Measurements from ENCODE around the gene BCAN. TPM values are rescaled to one million over a fixed set of nuclear protein-coding genes. Genes with fewer than 3 reads are reported as not detected.

Gene BCAN
- total RNA-seq, 2 experiments from 2014 or later = not detected

DNA sequence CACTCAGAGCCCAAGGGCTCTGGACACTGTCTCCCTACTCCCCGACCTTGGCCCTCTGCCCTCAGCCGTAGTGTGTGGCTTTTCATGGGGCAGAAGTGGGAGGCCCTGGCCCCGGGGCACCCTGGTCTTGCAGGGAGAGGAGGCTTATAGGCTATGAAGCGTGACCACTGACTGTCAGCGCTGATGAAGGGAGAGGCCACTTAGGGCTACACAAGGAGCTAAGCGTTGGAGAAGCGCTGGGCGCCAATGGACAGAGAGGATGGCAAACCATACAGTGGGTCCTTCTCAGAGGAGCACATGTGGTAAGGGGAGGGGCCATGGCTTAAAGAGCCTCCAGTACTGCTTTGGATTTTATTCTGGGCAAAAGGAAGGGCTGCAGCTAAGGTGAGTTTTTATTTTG, 55.6 kb downstream of the BCAN start:
- CTCF ChIA-PET = no interaction called here
- Histone ChIP-seq H3K27me3 (ENCODE audit: control insufficient read depth in 1 of 2, insufficient read depth in 2 of 2, low read length in 2 of 2) (peaks cover 19 to 26% of the 10 kb centered on the region in 2 experiments), H3K36me3 (ENCODE audit: insufficient read depth, low read length) (no peaks in the 10 kb centered on the region), H3K4me1 (ENCODE audit: insufficient read depth, low read length) (peaks cover 9% of the 10 kb centered on the region), H3K4me3 (ENCODE audit: low read length) (no peak overlapping the region), H3K9me3 (ENCODE audit: control insufficient read depth in 1 of 2, insufficient read depth in 1 of 2, low read length in 2 of 2) (peaks cover 0 to 6% of the 10 kb centered on the region in 2 experiments), H3K27ac (ENCODE audit: low read depth in 1 of 2, low read length in 2 of 2) (no peak overlapping the region)
- Mint-ChIP-seq H3K9me3 (no peaks in the 10 kb centered on the region), H3K27ac (no peak overlapping the region), H3K27me3 (peaks cover 75% of the 10 kb centered on the region), H3K4me3 (no peak overlapping the region), H3K4me1 (ENCODE audit: low read depth) (peaks cover 11% of the 10 kb centered on the region), H3K36me3 (ENCODE audit: low read depth) (no peaks in the 10 kb centered on the region)
- ATAC-seq (ENCODE audit: poor library complexity) (no peak), DNase-seq (no peak)
- TF ChIP-seq, protein P1, sequence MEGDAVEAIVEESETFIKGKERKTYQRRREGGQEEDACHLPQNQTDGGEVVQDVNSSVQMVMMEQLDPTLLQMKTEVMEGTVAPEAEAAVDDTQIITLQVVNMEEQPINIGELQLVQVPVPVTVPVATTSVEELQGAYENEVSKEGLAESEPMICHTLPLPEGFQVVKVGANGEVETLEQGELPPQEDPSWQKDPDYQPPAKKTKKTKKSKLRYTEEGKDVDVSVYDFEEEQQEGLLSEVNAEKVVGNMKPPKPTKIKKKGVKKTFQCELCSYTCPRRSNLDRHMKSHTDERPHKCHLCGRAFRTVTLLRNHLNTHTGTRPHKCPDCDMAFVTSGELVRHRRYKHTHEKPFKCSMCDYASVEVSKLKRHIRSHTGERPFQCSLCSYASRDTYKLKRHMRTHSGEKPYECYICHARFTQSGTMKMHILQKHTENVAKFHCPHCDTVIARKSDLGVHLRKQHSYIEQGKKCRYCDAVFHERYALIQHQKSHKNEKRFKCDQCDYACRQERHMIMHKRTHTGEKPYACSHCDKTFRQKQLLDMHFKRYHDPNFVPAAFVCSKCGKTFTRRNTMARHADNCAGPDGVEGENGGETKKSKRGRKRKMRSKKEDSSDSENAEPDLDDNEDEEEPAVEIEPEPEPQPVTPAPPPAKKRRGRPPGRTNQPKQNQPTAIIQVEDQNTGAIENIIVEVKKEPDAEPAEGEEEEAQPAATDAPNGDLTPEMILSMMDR (IDR thresholded peaks at IDR 0.05) = no peak
- POLR2A ChIA-PET = no interaction called here
- intact Hi-C loops (cut with DNase I, micrococcal nuclease) = no loop called here

DNA sequence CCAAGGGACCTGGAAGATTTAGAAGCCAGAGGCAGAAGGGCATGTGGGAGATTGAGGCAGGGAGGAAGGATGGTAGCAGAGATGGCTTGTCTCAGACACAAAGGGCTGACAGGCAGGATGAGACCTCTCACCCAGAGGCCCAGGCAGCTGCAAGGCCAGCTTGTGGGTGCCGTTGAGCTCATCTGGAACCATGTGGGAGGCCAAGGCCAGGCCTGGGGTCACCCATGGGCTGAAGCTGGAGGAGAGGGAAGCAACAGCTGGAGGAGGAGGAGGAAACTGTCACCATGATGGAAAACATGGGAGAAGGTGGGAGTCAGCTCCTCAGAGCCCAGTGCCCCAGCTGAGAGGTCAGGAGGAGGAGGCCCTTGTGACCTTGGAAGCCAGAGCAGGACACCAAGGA, 57.1 kb downstream of the BCAN start:
- Mint-ChIP-seq H3K27me3 (peaks cover 75% of the 10 kb centered on the region), H3K4me3 (no peak overlapping the region), H3K4me1 (ENCODE audit: low read depth) (peaks cover 3% of the 10 kb centered on the region), H3K9me3 (no peaks in the 10 kb centered on the region), H3K27ac (no peak overlapping the region), H3K36me3 (ENCODE audit: low read depth) (no peaks in the 10 kb centered on the region)
- H3K4me1 ChIP-seq (ENCODE audit: insufficient read depth, low read length) = no peaks in the 10 kb centered on the region
- no peaks in the 10 kb centered on the region for H3K9me3 ChIP-seq (ENCODE audit: control insufficient read depth in 1 of 2, insufficient read depth in 1 of 2, low read length in 2 of 2)
- no peaks in the 10 kb centered on the region for H3K36me3 ChIP-seq (ENCODE audit: insufficient read depth, low read length)
- ChIA-PET CTCF (no interaction called here), POLR2A (no interaction called here)
- DNase-seq (no peak), ATAC-seq (ENCODE audit: poor library complexity) (no peak)
- peaks cover 16 to 23% of the 10 kb centered on the region in 2 experiments for H3K27me3 ChIP-seq (ENCODE audit: control insufficient read depth in 1 of 2, insufficient read depth in 2 of 2, low read length in 2 of 2)
- TF ChIP-seq, protein P1 (IDR thresholded peaks at IDR 0.05) = no peak
- intact Hi-C loops (cut with DNase I, micrococcal nuclease) = no loop called here
- H3K27ac ChIP-seq (ENCODE audit: low read depth in 1 of 2, low read length in 2 of 2) = no peak overlapping the region
- no peak overlapping the region for H3K4me3 ChIP-seq (ENCODE audit: low read length)

DNA sequence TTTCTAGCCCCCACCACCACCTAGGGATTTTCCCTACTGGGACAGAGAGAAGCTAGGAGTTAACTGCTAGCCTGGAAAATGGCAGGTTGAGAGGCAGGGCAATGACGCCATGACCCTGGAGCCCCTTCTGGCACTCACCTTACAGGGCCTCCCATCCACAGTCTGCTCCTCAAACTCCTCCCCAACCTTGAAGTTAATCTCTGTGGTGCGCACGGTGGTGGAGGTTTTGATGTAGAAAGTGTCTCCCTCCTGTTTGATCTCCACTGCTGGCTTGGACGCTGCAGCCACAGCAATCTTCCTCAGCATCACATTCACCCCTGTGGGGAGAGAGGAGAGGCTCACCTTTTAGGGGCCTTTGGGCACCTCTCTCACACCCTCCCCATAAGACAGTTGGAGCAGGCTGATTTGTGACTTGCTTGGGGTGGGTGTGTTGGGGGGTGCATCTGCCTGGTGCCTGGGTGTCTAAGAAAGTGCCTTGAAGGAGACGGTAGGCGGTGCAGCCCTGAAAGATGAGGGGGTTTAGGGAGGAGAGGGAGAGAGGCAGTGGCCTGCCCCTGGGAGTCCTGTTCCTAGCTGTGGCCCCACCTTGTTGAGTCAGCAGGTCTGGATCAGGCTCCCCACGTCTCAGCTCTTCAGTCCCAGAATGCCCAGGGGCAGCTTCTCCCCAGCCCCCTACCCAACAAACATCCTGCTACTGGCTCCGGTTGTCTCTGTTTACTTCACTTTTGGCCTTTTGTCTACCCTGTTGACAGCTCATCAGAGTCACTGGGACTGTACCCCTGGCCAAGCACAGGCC, 59.0 kb downstream of the BCAN start:
- Mint-ChIP-seq H3K4me1 (ENCODE audit: low read depth) (peaks cover 18% of the 10 kb centered on the region), H3K9me3 (no peaks in the 10 kb centered on the region), H3K27ac (no peak overlapping the region), H3K4me3 (no peak overlapping the region), H3K27me3 (peaks cover 78% of the 10 kb centered on the region), H3K36me3 (ENCODE audit: low read depth) (no peaks in the 10 kb centered on the region)
- ATAC-seq (ENCODE audit: poor library complexity) = peak; percentile 54
- CTCF ChIA-PET = interaction anchor here (2.0 kb wide), 1 partner anchor 11 kb away, joined by 10 read pairs; no protein-coding TSS in a partner anchor
- Histone ChIP-seq H3K9me3 (ENCODE audit: control insufficient read depth in 1 of 2, insufficient read depth in 1 of 2, low read length in 2 of 2) (no peaks in the 10 kb centered on the region), H3K36me3 (ENCODE audit: insufficient read depth, low read length) (no peaks in the 10 kb centered on the region), H3K4me1 (ENCODE audit: insufficient read depth, low read length) (peaks cover 18% of the 10 kb centered on the region), H3K27me3 (ENCODE audit: control insufficient read depth in 1 of 2, insufficient read depth in 2 of 2, low read length in 2 of 2) (peaks cover 24 to 26% of the 10 kb centered on the region in 2 experiments), H3K27ac (ENCODE audit: low read depth in 1 of 2, low read length in 2 of 2) (no peak overlapping the region), H3K4me3 (ENCODE audit: low read length) (no peak overlapping the region)
- POLR2A ChIA-PET = no interaction called here
- TF ChIP-seq, protein P1 (IDR thresholded peaks at IDR 0.05) = no peak
- intact Hi-C loops (cut with DNase I, micrococcal nuclease) = no loop called here
- DNase-seq = no peak
